ENCODE measurements around the gene UBE2Z.

DNA sequence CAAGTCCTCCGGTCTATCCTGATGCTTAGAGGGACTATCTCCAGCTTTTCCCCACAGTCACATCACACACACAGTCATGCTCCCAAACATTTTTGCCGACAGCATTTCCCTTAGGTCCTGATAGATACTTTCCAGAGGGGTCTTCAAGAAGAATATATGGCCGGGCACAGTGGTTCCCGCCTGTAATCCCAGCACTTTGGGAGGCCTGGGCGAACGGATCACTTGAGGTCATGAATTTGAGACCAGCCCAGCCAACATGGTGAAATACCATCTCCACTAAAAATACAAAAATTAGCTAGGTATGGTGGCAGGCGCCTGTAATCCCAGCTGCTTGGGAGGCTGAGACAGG is 64.5 kb downstream of the UBE2Z start:
- TF ChIP-seq, protein P1, sequence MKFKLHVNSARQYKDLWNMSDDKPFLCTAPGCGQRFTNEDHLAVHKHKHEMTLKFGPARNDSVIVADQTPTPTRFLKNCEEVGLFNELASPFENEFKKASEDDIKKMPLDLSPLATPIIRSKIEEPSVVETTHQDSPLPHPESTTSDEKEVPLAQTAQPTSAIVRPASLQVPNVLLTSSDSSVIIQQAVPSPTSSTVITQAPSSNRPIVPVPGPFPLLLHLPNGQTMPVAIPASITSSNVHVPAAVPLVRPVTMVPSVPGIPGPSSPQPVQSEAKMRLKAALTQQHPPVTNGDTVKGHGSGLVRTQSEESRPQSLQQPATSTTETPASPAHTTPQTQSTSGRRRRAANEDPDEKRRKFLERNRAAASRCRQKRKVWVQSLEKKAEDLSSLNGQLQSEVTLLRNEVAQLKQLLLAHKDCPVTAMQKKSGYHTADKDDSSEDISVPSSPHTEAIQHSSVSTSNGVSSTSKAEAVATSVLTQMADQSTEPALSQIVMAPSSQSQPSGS (CRISPR knock-in tag; IDR thresholded peaks at IDR 0.05) = no peak
- TF ChIP-seq ZNF274 (IDR thresholded peaks at IDR 0.05; ENCODE audit: borderline replicate concordance, low read depth, low read length) (no peak), SOX6 (IDR thresholded peaks at IDR 0.05) (no peak)
- TF ChIP-seq, protein P2, sequence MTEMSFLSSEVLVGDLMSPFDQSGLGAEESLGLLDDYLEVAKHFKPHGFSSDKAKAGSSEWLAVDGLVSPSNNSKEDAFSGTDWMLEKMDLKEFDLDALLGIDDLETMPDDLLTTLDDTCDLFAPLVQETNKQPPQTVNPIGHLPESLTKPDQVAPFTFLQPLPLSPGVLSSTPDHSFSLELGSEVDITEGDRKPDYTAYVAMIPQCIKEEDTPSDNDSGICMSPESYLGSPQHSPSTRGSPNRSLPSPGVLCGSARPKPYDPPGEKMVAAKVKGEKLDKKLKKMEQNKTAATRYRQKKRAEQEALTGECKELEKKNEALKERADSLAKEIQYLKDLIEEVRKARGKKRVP (CRISPR knock-in tag; IDR thresholded peaks at IDR 0.05) = no peak
